Central memory CD8-positive, alpha-beta T cell (primary cell): ENCODE results near the gene ADD3.
A peak's percentile ranks its signal among the peaks of the same experiment; 100 is the strongest.
"Not testable (repeated sequence)": the region's sequence is repeated elsewhere in the genome, so short reads cannot be mapped to it uniquely, and the experiment has no call there.

Experiments used
- ATAC-seq: fragments of 150-1000 bp; cut with Tn5 transposase; replicated peaks from 2 replicates; pipeline ENCODE4 v1.10.0; 2022; ENCODE audit warnings: mild to moderate bottlenecking, moderate FRiP score, moderate number of reproducible peaks; ENCODE audit not compliant: poor library complexity, severe bottlenecking; ENCODE audit errors: extremely low read depth
- DNase-seq, 2 donors: peaks; one replicate each; pipeline ENCODE4 v3.0.0; 2021; ENCODE audit warnings: low spot score in 2 of 2
- H3K27ac Mint-ChIP-seq: one replicate; pipeline ENCODE4 v1.8.0; 2022; ENCODE audit warnings: low read depth, mild to moderate bottlenecking, moderate library complexity, mixed read lengths
- H3K27me3 Mint-ChIP-seq: one replicate; pipeline ENCODE4 v1.8.0; 2022; ENCODE audit warnings: mixed read lengths
- H3K36me3 Mint-ChIP-seq: one replicate; pipeline ENCODE4 v1.8.0; 2022; ENCODE audit warnings: mild to moderate bottlenecking, moderate library complexity, mixed read lengths; ENCODE audit not compliant: insufficient read depth
- H3K4me1 Mint-ChIP-seq: one replicate; pipeline ENCODE4 v1.8.0; 2022; ENCODE audit warnings: mixed read lengths
- H3K4me3 Mint-ChIP-seq: one replicate; pipeline ENCODE4 v1.8.0; 2022; ENCODE audit warnings: mild to moderate bottlenecking, moderate library complexity, mixed read lengths
- H3K9me3 Mint-ChIP-seq: one replicate; pipeline ENCODE4 v1.8.0; 2022; ENCODE audit warnings: mixed read lengths

ADD3 gene

DNA sequence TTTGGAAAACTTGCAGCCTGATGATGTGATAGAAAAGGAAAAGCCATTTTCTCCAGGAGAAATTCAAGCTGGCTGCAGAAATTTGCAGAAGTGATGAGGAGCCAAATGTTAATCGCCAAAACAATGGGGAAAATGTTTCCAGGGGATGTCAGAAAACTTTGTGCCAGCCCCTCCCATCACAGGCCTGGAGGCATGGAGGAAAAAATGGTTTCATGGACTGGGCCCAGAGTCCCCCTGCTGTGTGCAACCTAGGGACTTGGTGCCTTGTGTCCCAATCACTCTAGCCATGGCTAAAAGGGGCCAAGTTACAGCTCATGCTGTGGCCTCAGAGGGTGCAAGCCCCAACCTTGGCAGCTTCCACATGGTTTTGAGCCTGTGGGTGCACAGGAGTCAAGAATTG is 41.0 kb downstream of the ADD3 start:
- ATAC-seq (no peak), DNase-seq (no peak)
- H3K36me3 Mint-ChIP-seq: peaks cover 3% of the 10 kb centered on the region
- no peak overlapping the region for H3K4me3 Mint-ChIP-seq
- peaks cover 7% of the 10 kb centered on the region for H3K9me3 Mint-ChIP-seq
- H3K27me3 Mint-ChIP-seq: no peaks in the 10 kb centered on the region
- H3K27ac Mint-ChIP-seq: no peak overlapping the region
- peaks cover 60% of the 10 kb centered on the region for H3K4me1 Mint-ChIP-seq

- not testable (repeated sequence) for H3K27ac Mint-ChIP-seq, H3K4me3 Mint-ChIP-seq, ATAC-seq, H3K9me3 Mint-ChIP-seq, H3K36me3 Mint-ChIP-seq, H3K27me3 Mint-ChIP-seq, DNase-seq
- peaks cover 49% of the 10 kb centered on the region for H3K4me1 Mint-ChIP-seq
Observed at GRCh38 chr10:110049889-110050591, 42.3 kb downstream of the ADD3 start.

- ATAC-seq (no peak), DNase-seq (no peak)
- Mint-ChIP-seq H3K9me3 (peaks cover 7% of the 10 kb centered on the region), H3K4me3 (no peak overlapping the region), H3K36me3 (peaks cover 5% of the 10 kb centered on the region), H3K27ac (no peak overlapping the region), H3K27me3 (no peaks in the 10 kb centered on the region), H3K4me1 (peaks cover 51% of the 10 kb centered on the region)
Observed at GRCh38 chr10:110051487-110051886, 43.7 kb downstream of the ADD3 start.

GRCh38 chr10:110052916-110053315 is 45.1 kb downstream of the ADD3 start:
- Mint-ChIP-seq H3K27ac (peak overlapping the region; percentile 57), H3K4me1 (peaks cover 63% of the 10 kb centered on the region), H3K9me3 (peaks cover 7% of the 10 kb centered on the region), H3K4me3 (no peak overlapping the region), H3K27me3 (no peaks in the 10 kb centered on the region), H3K36me3 (peaks cover 5% of the 10 kb centered on the region)
- ATAC-seq: no peak
- DNase-seq: no peak

DNA sequence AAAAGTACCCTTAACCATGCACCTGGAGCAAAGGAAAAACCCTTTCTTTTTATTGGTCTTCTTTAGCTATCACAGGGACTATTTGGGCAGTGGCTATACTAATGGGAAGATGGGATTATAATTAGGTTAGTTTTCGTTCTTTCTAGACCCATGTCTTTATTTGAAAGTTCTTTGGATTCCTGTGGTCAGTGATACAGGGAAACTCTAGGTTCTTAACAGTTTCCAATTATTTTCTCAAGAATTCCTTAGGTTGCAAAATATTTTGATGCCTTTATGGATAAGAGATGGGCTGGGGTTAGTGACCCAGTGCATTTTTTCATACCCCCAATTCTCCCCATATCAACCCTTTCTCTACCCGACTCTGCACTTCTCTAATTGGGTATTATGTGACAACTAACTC is 49.0 kb downstream of the ADD3 start:
- no peaks in the 10 kb centered on the region for H3K27me3 Mint-ChIP-seq
- peaks cover 4% of the 10 kb centered on the region for H3K36me3 Mint-ChIP-seq
- ATAC-seq (no peak), DNase-seq (no peak)
- no peak overlapping the region for H3K4me3 Mint-ChIP-seq
- peaks cover 66% of the 10 kb centered on the region for H3K4me1 Mint-ChIP-seq
- no peak overlapping the region for H3K27ac Mint-ChIP-seq
- no peaks in the 10 kb centered on the region for H3K9me3 Mint-ChIP-seq

GRCh38 chr10:110057456-110057855 is 49.7 kb downstream of the ADD3 start:
- H3K36me3 Mint-ChIP-seq: peaks cover 5% of the 10 kb centered on the region
- peak overlapping the region; percentile 72 for H3K4me3 Mint-ChIP-seq
- DNase-seq: no peak
- H3K27me3 Mint-ChIP-seq: no peaks in the 10 kb centered on the region
- no peak overlapping the region for H3K27ac Mint-ChIP-seq
- no peaks in the 10 kb centered on the region for H3K9me3 Mint-ChIP-seq
- peaks cover 63% of the 10 kb centered on the region for H3K4me1 Mint-ChIP-seq
- no peak for ATAC-seq

- Mint-ChIP-seq H3K4me1 (peaks cover 66% of the 10 kb centered on the region), H3K27me3 (no peaks in the 10 kb centered on the region)
- no peak for DNase-seq
Observed at GRCh38 chr10:110058212-110058611, 50.4 kb downstream of the ADD3 start.

GRCh38 chr10:110059925-110060324 is 52.1 kb downstream of the ADD3 start:
- Mint-ChIP-seq H3K9me3 (no peaks in the 10 kb centered on the region), H3K36me3 (peaks cover 3% of the 10 kb centered on the region), H3K4me3 (peak overlapping the region; percentile 32), H3K27ac (no peak overlapping the region), H3K27me3 (no peaks in the 10 kb centered on the region), H3K4me1 (peaks cover 78% of the 10 kb centered on the region)
- DNase-seq (no peak), ATAC-seq (no peak)

More at GRCh38 chr10:110058212-110058611, 50.4 kb downstream of the ADD3 start:
- Mint-ChIP-seq H3K9me3 (no peaks in the 10 kb centered on the region), H3K27ac (peak overlapping the region; percentile 87), H3K4me3 (peak overlapping the region; percentile 72), H3K36me3 (peaks cover 5% of the 10 kb centered on the region)
- peak; percentile 58 for ATAC-seq

DNA sequence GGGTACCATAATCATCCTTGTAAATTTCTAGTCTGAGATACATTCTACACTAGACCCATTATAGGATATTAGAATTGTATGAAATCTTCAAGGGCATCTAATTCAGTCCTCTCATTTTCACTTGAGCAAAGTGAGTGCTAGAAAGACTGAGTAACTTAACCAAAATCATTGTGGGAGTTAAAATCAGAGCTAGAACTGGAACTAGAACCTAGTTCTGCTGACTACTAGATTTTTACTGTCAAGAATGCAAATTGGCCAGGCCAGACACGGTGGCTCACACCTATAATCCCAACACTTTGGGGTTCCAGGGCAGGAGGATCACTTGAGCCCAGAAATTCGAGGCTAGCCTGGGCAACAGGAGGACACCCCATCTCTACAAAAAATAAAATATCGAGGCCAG is 53.9 kb downstream of the ADD3 start:
- Mint-ChIP-seq H3K27me3 (no peaks in the 10 kb centered on the region), H3K27ac (no peak overlapping the region), H3K4me3 (peak overlapping the region; percentile 20), H3K9me3 (no peaks in the 10 kb centered on the region), H3K4me1 (peaks cover 85% of the 10 kb centered on the region), H3K36me3 (peaks cover 4% of the 10 kb centered on the region)
- ATAC-seq (no peak), DNase-seq (no peak)

- Mint-ChIP-seq H3K27ac (peak overlapping the region; percentile 76), H3K27me3 (no peaks in the 10 kb centered on the region), H3K4me1 (peaks cover 83% of the 10 kb centered on the region), H3K4me3 (no peak overlapping the region), H3K36me3 (peaks cover 4% of the 10 kb centered on the region), H3K9me3 (no peaks in the 10 kb centered on the region)
- ATAC-seq (no peak), DNase-seq (no peak)
Observed at GRCh38 chr10:110065269-110065668, 57.5 kb downstream of the ADD3 start.

DNA sequence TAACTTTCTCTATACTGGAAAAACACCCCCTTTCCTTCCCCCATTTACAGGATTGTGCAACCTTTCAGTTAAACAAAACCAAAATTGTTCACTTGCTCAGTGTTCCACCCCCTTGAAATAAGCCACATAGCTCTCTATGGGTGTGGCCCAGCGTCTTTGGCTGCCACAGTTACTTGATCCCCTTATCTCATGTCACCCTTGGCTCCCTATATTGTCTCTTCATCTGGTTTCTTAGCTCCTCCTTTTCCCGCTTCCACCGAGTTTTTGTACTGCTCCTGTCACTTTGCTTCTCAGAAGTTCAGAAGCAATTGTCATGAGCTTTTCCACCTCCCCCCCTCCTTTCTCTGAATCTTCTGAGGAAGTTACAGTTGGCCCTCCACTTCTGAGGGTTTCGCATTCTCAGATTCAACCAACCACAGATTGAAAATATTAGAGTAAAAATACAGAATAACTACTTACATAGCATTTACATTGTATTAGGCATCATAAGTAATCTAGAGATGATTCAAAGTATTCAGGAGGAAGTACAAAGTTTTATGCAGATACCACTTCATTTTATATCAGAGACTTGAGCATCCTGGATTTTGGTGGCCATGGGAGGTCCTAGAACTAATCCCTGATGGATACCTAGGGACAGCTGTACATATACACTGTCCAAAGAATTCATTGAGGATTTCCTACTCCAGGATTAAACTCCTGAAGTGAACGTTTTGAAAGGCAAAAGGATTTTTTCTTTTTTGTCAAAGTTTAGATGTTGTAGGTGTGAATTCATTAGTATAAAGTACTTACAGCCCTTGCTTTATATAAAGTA is 60.4 kb downstream of the ADD3 start:
- no peaks in the 10 kb centered on the region for H3K9me3 Mint-ChIP-seq
- no peaks in the 10 kb centered on the region for H3K27me3 Mint-ChIP-seq
- DNase-seq: no peak
- peak; percentile 70 for ATAC-seq
- H3K4me3 Mint-ChIP-seq: peak overlapping the region; percentile 67
- H3K4me1 Mint-ChIP-seq: peaks cover 85% of the 10 kb centered on the region
- peak overlapping the region; percentile 76 for H3K27ac Mint-ChIP-seq
- H3K36me3 Mint-ChIP-seq: peaks cover 1% of the 10 kb centered on the region

DNA sequence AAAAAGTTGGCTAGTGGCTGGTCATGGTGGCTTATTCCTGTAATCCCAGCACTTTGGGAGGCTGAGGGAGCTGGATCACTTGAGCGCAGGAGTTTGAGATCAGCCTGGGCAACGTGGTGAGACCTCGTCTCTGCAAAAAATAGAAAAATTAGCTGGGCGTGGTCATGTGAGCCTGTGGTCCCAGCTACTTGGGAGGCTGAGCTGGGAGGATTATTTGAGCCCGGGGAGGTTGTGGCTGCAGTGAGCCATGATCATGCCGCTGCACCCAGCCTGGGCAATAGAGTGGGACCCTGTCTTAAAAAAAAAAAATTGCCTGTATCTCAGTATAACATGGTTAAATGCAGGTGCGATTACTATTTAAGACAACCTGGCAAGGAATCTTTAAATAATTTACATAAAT is 61.0 kb downstream of the ADD3 start:
- peaks cover 88% of the 10 kb centered on the region for H3K4me1 Mint-ChIP-seq
- H3K27me3 Mint-ChIP-seq: no peaks in the 10 kb centered on the region
- no peak for DNase-seq
- H3K27ac Mint-ChIP-seq: peak overlapping the region; percentile 76
- no peak for ATAC-seq
- H3K36me3 Mint-ChIP-seq: peaks cover 1% of the 10 kb centered on the region
- no peaks in the 10 kb centered on the region for H3K9me3 Mint-ChIP-seq
- H3K4me3 Mint-ChIP-seq: peak overlapping the region; percentile 67

DNA sequence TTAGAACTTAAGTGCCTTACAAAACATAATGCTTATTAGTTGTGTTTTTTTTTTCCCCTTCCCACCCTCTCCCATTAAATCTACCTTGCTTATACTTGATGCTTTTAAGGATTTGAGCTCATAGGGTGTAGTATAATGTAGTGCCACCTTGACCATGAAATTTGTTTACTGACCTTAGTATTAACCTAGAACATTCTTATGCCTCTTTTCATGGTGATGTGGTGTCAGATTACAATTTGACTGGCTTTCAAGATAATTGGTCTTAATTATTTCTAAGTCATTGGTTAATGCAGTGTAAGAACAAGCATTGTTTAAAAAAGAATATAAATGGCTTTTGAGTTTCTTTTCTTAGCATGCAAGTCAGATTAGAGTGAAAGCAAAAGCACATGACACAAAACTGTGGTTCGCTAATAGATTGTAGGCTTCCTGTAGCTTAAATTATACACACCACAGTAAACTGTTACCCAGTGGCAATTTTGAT is 61.8 kb downstream of the ADD3 start:
- peaks cover 1% of the 10 kb centered on the region for H3K36me3 Mint-ChIP-seq
- H3K9me3 Mint-ChIP-seq: no peaks in the 10 kb centered on the region
- ATAC-seq (peak; percentile 76), DNase-seq (no peak)
- H3K27ac Mint-ChIP-seq: peak overlapping the region; percentile 76
- H3K4me3 Mint-ChIP-seq: peak overlapping the region; percentile 67
- no peaks in the 10 kb centered on the region for H3K27me3 Mint-ChIP-seq
- H3K4me1 Mint-ChIP-seq: peaks cover 88% of the 10 kb centered on the region
